Measurements from ENCODE around the gene GLS. TPM values are rescaled to one million over a fixed set of nuclear protein-coding genes. Genes with fewer than 3 reads are reported as not detected.
"Not testable (repeated sequence)": the region's sequence is repeated elsewhere in the genome, so short reads cannot be mapped to it uniquely, and the experiment has no call there.

The GLS gene
- polyA plus RNA-seq, 1 donor: 511 TPM

- no peaks in the 10 kb centered on the region for H3K9me3 ChIP-seq (ENCODE audit: control insufficient read depth, low read depth, low read length)
- DNase-seq: no peak
- no peak overlapping the region for H3K4me3 ChIP-seq (ENCODE audit: low read length)
- no peak overlapping the region for H3K27ac ChIP-seq (ENCODE audit: low read length)
- no peaks in the 10 kb centered on the region for H3K36me3 ChIP-seq (ENCODE audit: control insufficient read depth, insufficient read depth, low read length)
- no peaks in the 10 kb centered on the region for H3K27me3 ChIP-seq (ENCODE audit: control insufficient read depth, insufficient read depth, low read length)
- H3K4me1 ChIP-seq (ENCODE audit: control insufficient read depth, insufficient read depth, low read length): peaks cover 23% of the 10 kb centered on the region
- 60% methylated on average over 2 of the region's 2 CpGs for WGBS (ENCODE audit: insufficient coverage, low lambda C conversion rate)
Observed at GRCh38 chr2:190943706-190944105, 63.1 kb downstream of the GLS start.

DNA sequence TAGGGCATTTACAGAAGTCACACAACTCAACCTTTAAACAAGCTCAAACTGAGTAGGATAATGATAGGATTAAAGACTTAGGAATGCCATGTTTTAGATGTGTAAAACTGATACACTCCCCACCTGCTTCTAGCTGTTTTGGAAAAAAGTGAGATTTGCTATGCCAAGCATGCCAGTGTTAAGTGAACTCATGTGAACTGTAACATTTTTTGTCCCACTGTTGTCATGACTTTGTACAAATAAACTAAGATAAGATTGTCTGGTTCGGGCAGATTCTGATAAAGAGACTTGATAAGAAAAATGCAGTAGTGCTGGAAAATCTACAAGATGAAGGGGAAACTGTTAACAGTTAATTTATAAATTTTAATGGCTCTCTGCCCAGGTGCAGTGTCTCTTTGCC is 66.5 kb downstream of the GLS start:
- no peaks in the 10 kb centered on the region for H3K27me3 ChIP-seq (ENCODE audit: control insufficient read depth, insufficient read depth, low read length)
- H3K36me3 ChIP-seq (ENCODE audit: control insufficient read depth, insufficient read depth, low read length): no peaks in the 10 kb centered on the region
- peaks cover 22% of the 10 kb centered on the region for H3K4me1 ChIP-seq (ENCODE audit: control insufficient read depth, insufficient read depth, low read length)
- no peak for DNase-seq
- H3K9me3 ChIP-seq (ENCODE audit: control insufficient read depth, low read depth, low read length): no peaks in the 10 kb centered on the region
- no peak overlapping the region for H3K4me3 ChIP-seq (ENCODE audit: low read length)
- no CpG with 5 or more reads among the region's 1 CpG for WGBS (ENCODE audit: insufficient coverage, low lambda C conversion rate)
- H3K27ac ChIP-seq (ENCODE audit: low read length): peak overlapping the region; percentile 3

- no peaks in the 10 kb centered on the region for H3K27me3 ChIP-seq (ENCODE audit: control insufficient read depth, insufficient read depth, low read length)
- H3K27ac ChIP-seq (ENCODE audit: low read length): peak overlapping the region; percentile 73
- DNase-seq: peak; percentile 51 to 81
- no peak overlapping the region for H3K4me3 ChIP-seq (ENCODE audit: low read length)
- no CpG with 5 or more reads among the region's 2 CpGs for WGBS (ENCODE audit: insufficient coverage, low lambda C conversion rate)
- no peaks in the 10 kb centered on the region for H3K36me3 ChIP-seq (ENCODE audit: control insufficient read depth, insufficient read depth, low read length)
- peaks cover 22% of the 10 kb centered on the region for H3K4me1 ChIP-seq (ENCODE audit: control insufficient read depth, insufficient read depth, low read length)
- H3K9me3 ChIP-seq (ENCODE audit: control insufficient read depth, low read depth, low read length): no peaks in the 10 kb centered on the region
Observed at GRCh38 chr2:190947711-190948251, 67.2 kb downstream of the GLS start.

DNA sequence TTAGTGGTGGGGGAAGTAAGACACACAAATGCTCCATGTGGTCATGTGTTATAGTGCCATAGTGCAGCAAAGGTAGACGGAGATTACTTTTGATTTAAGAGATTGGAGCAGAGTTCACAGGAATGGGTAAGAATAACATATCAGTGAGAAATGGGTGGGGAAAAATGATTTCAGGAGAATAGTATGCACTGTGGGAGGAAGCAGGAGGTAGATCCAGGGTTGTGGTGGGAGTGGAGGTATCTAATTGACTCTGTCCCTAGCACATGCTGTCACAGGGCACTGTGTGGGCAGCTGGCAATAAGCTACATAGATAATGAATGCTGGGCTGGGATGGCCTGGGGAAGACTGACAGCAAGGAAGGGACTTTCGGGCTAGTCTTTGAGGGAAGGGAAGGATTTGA is 68.0 kb downstream of the GLS start:
- WGBS (ENCODE audit: insufficient coverage, low lambda C conversion rate): 14% methylated on average over 1 of the region's 2 CpGs
- Histone ChIP-seq H3K36me3 (ENCODE audit: control insufficient read depth, insufficient read depth, low read length) (no peaks in the 10 kb centered on the region), H3K4me1 (ENCODE audit: control insufficient read depth, insufficient read depth, low read length) (peaks cover 22% of the 10 kb centered on the region), H3K4me3 (ENCODE audit: low read length) (no peak overlapping the region), H3K9me3 (ENCODE audit: control insufficient read depth, low read depth, low read length) (no peaks in the 10 kb centered on the region), H3K27me3 (ENCODE audit: control insufficient read depth, insufficient read depth, low read length) (no peaks in the 10 kb centered on the region), H3K27ac (ENCODE audit: low read length) (peak overlapping the region; percentile 73)
- DNase-seq: peak; percentile 56 to 69

GRCh38 chr2:190950566-190950991 is 70.0 kb downstream of the GLS start:
- H3K9me3 ChIP-seq (ENCODE audit: control insufficient read depth, low read depth, low read length): no peaks in the 10 kb centered on the region
- no peak overlapping the region for H3K4me3 ChIP-seq (ENCODE audit: low read length)
- DNase-seq: no peak
- no CpG with 5 or more reads among the region's 3 CpGs for WGBS (ENCODE audit: insufficient coverage, low lambda C conversion rate)
- H3K4me1 ChIP-seq (ENCODE audit: control insufficient read depth, insufficient read depth, low read length): peaks cover 22% of the 10 kb centered on the region
- H3K36me3 ChIP-seq (ENCODE audit: control insufficient read depth, insufficient read depth, low read length): no peaks in the 10 kb centered on the region
- H3K27me3 ChIP-seq (ENCODE audit: control insufficient read depth, insufficient read depth, low read length): no peaks in the 10 kb centered on the region
- no peak overlapping the region for H3K27ac ChIP-seq (ENCODE audit: low read length)

- no peak overlapping the region for H3K27ac ChIP-seq (ENCODE audit: low read length)
Observed at GRCh38 chr2:190953257-190953656, 72.6 kb downstream of the GLS start.

DNA sequence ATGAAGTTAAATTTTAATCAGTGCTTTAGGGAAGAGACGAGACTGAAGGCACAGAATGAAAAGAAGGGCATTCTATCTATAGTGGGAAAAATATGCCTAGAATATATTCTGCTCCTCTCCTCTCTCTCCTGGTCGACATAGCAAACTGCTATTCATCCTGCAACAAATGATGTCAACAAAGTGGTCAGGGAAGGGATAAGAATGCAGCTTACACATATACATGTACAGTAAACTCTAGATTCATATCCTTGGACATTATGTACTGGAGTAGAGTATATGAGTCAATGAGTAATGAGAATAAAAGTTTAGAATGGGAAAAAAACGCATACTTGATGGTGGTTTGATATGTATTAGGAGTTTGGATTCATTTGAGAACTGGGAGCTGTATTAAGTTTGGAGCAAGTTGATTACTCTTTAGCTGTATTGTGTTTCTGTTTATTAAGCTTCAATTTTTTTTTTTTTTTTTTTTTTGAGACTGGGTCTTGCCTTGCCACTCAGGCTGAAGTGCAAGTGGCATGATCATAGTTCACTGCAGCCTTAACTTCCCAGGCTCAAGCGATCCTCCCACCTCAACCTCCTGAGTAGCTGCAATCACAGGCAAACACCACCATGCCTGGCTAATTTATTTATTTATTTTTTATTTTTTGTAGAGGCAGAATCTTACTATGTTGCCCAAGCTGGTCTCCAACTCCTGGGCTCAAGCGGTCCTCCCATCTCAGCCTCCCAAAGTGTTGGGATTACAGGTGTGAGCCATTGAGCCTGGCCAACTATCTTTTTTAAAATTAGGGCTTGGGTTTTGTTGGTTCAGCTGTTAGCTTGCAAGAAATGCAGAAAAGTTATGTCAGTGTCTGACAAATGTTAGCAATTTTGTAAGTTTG is 79.5 kb downstream of the GLS start:
- peaks cover 21% of the 10 kb centered on the region for H3K36me3 ChIP-seq (ENCODE audit: control insufficient read depth, insufficient read depth, low read length)
- no peaks in the 10 kb centered on the region for H3K27me3 ChIP-seq (ENCODE audit: control insufficient read depth, insufficient read depth, low read length)
- no peak overlapping the region for H3K27ac ChIP-seq (ENCODE audit: low read length)
- no peaks in the 10 kb centered on the region for H3K9me3 ChIP-seq (ENCODE audit: control insufficient read depth, low read depth, low read length)
- no peak overlapping the region for H3K4me3 ChIP-seq (ENCODE audit: low read length)
- H3K4me1 ChIP-seq (ENCODE audit: control insufficient read depth, insufficient read depth, low read length): no peaks in the 10 kb centered on the region
- 80% methylated on average over 2 of the region's 5 CpGs for WGBS (ENCODE audit: insufficient coverage, low lambda C conversion rate)
- DNase-seq: no peak

More at GRCh38 chr2:190953257-190953656, 72.6 kb downstream of the GLS start:
- no CpG with 5 or more reads among the region's 4 CpGs for WGBS (ENCODE audit: insufficient coverage, low lambda C conversion rate)
- Histone ChIP-seq H3K9me3 (ENCODE audit: control insufficient read depth, low read depth, low read length) (no peaks in the 10 kb centered on the region), H3K4me1 (ENCODE audit: control insufficient read depth, insufficient read depth, low read length) (peaks cover 6% of the 10 kb centered on the region), H3K4me3 (ENCODE audit: low read length) (no peak overlapping the region), H3K27me3 (ENCODE audit: control insufficient read depth, insufficient read depth, low read length) (no peaks in the 10 kb centered on the region), H3K36me3 (ENCODE audit: control insufficient read depth, insufficient read depth, low read length) (no peaks in the 10 kb centered on the region)
- no peak for DNase-seq

DNA sequence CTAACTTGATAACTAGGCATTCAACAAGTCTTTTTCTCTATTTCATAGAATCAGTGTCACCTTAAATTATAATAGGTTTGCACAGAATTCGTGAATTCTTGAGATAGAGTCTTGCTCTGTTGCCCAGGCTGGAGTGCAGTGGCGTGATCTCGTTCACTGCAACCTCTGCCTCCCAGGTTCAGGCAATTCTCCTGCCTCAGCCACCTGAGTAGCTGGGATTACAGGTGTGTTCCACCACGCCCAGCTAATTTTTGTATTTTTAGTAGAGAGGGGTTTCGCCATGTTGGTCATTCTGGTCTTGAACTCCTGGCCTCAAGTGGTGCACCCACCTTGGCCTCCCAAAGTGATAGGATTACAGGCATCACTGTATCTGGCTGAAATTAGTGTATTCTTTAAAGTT is 80.5 kb downstream of the GLS start:
- H3K4me3 ChIP-seq (ENCODE audit: low read length); H3K4me1 ChIP-seq (ENCODE audit: control insufficient read depth, insufficient read depth, low read length); H3K9me3 ChIP-seq (ENCODE audit: control insufficient read depth, low read depth, low read length); H3K27me3 ChIP-seq (ENCODE audit: control insufficient read depth, insufficient read depth, low read length); DNase-seq; H3K27ac ChIP-seq (ENCODE audit: low read length): not testable (repeated sequence)
- 100% methylated on average over 1 of the region's 5 CpGs for whole genome bisulfite sequencing (ENCODE audit: insufficient coverage, low lambda C conversion rate)
- peaks cover 25% of the 10 kb centered on the region for H3K36me3 ChIP-seq (ENCODE audit: control insufficient read depth, insufficient read depth, low read length)

- Histone ChIP-seq H3K4me1 (ENCODE audit: control insufficient read depth, insufficient read depth, low read length) (no peaks in the 10 kb centered on the region), H3K27ac (ENCODE audit: low read length) (no peak overlapping the region), H3K36me3 (ENCODE audit: control insufficient read depth, insufficient read depth, low read length) (peaks cover 28% of the 10 kb centered on the region), H3K4me3 (ENCODE audit: low read length) (no peak overlapping the region), H3K9me3 (ENCODE audit: control insufficient read depth, low read depth, low read length) (no peaks in the 10 kb centered on the region), H3K27me3 (ENCODE audit: control insufficient read depth, insufficient read depth, low read length) (no peaks in the 10 kb centered on the region)
- WGBS (ENCODE audit: insufficient coverage, low lambda C conversion rate): 100% methylated on average over 1 of the region's 2 CpGs
- no peak for DNase-seq
Observed at GRCh38 chr2:190961918-190962487, 81.4 kb downstream of the GLS start.

DNA sequence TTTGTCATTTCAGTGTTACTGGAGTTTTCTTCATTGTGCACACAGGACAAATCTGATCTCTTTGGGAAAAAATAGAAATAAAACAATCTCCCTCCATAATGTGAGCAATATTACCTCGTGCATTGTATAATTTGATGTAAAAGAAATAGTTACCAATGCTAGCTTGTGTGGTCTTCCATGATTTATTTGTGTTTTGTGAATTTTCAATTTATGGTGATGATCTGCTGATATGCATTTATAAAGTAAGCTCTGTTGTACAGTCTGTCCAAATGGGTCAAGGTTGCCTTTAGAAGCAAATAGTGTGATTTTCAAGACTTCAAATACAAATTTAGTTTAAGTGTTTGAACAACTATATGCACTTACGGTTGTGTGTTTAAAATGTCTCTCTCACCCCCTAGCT is 82.5 kb downstream of the GLS start:
- Histone ChIP-seq H3K9me3 (ENCODE audit: control insufficient read depth, low read depth, low read length) (no peaks in the 10 kb centered on the region), H3K27ac (ENCODE audit: low read length) (no peak overlapping the region), H3K27me3 (ENCODE audit: control insufficient read depth, insufficient read depth, low read length) (no peaks in the 10 kb centered on the region), H3K36me3 (ENCODE audit: control insufficient read depth, insufficient read depth, low read length) (peaks cover 32% of the 10 kb centered on the region), H3K4me3 (ENCODE audit: low read length) (no peak overlapping the region), H3K4me1 (ENCODE audit: control insufficient read depth, insufficient read depth, low read length) (no peaks in the 10 kb centered on the region)
- no peak for DNase-seq
- WGBS (ENCODE audit: insufficient coverage, low lambda C conversion rate): no CpG with 5 or more reads among the region's 2 CpGs
